ENCODE measurements around the gene CERS6. TPM values are rescaled to one million over a fixed set of nuclear protein-coding genes. Genes with fewer than 3 reads are reported as not detected.

Gene CERS6
- polyA plus RNA-seq, 1 donor (not counting 4 experiments of a cell fraction or from before 2014, with no cell fraction given): 19.5 TPM

DNA sequence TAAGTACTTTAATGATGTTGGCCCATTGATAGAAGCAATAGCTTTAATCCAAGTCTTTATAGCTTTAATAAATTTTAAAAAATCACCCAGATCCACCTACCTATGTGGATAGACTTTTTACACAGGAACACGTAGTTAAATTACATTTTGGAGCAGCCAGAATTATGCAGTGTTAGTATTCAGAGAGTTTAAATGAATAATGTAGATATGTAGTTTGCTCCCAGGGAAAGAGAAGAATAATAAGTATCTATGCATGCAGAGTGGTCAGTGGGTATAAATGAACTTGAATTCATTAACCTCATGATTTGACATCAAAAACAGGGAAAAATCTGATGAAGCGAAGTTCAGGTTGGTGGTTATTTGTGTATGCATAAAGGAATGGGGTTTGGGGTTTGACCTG, 146.3 kb downstream of the CERS6 start:
- Histone ChIP-seq H3K79me2 (ENCODE audit: control insufficient read depth, insufficient read depth, low read length) (peaks cover 46% of the 10 kb centered on the region), H4K20me1 (ENCODE audit: control insufficient read depth, extremely low read depth, insufficient read depth, low read length) (no peaks in the 10 kb centered on the region), H3K27ac (ENCODE audit: control insufficient read depth, insufficient read depth, low read length) (no peak overlapping the region), H3K4me2 (ENCODE audit: control insufficient read depth, extremely low read depth, insufficient read depth, low read depth, low read length) (no peak overlapping the region), H3K9ac (ENCODE audit: control insufficient read depth, extremely low read depth, insufficient read depth, low read length) (no peak overlapping the region), H3K4me1 (ENCODE audit: control insufficient read depth, extremely low read depth, insufficient read depth, low read length) (peaks cover 8% of the 10 kb centered on the region), H3K9me1 (ENCODE audit: control insufficient read depth, extremely low read depth, insufficient read depth, low read length) (no peaks in the 10 kb centered on the region), H3K36me3 (ENCODE audit: control insufficient read depth in 2 of 2, extremely low read depth in 1 of 2, insufficient read depth in 2 of 2, low read length in 2 of 2) (no peaks in the 10 kb centered on the region), H3K4me3 (ENCODE audit: control insufficient read depth in 2 of 3, extremely low read depth in 1 of 3, insufficient read depth in 2 of 3, low read depth in 1 of 3, low read length in 3 of 3) (no peak overlapping the region), H3K9me3 (ENCODE audit: control insufficient read depth, low read depth, low read length) (peaks cover 10% of the 10 kb centered on the region), H2AFZ (ENCODE audit: control insufficient read depth, low read length) (no peak overlapping the region), H3K27me3 (ENCODE audit: control insufficient read depth, extremely low read depth, insufficient read depth, low read length) (no peaks in the 10 kb centered on the region)
- DNase-seq (ENCODE audit: low read depth, low spot score) (no peak), FAIRE-seq (no peak)
- dilution Hi-C loops (cut with MboI; ENCODE audit: extremely low pct_ligation_motif_present, low sequenced_read_pairs): no loop called here
- TF ChIP-seq CTCF (optimal IDR thresholded peaks at IDR 0.05 in 1 of 3, IDR thresholded peaks at IDR 0.05 in 1 of 3, conservative IDR thresholded peaks at IDR 0.05 in 1 of 3; ENCODE audit: extremely low read depth in 1 of 3, insufficient read depth in 2 of 3, low read length in 3 of 3): no peak
- no peak for TF ChIP-seq EZH2 (IDR thresholded peaks at IDR 0.05; ENCODE audit: low read length)

- no peaks in the 10 kb centered on the region for H3K27me3 ChIP-seq (ENCODE audit: control insufficient read depth, extremely low read depth, insufficient read depth, low read length)
- H3K27ac ChIP-seq (ENCODE audit: control insufficient read depth, insufficient read depth, low read length): no peak overlapping the region
- dilution Hi-C loops (cut with MboI; ENCODE audit: extremely low pct_ligation_motif_present, low sequenced_read_pairs): no loop called here
- no peak for TF ChIP-seq EZH2 (IDR thresholded peaks at IDR 0.05; ENCODE audit: low read length)
- no peak for TF ChIP-seq CTCF (optimal IDR thresholded peaks at IDR 0.05 in 1 of 3, IDR thresholded peaks at IDR 0.05 in 1 of 3, conservative IDR thresholded peaks at IDR 0.05 in 1 of 3; ENCODE audit: extremely low read depth in 1 of 3, insufficient read depth in 2 of 3, low read length in 3 of 3)
- H3K4me1 ChIP-seq (ENCODE audit: control insufficient read depth, extremely low read depth, insufficient read depth, low read length): peaks cover 13% of the 10 kb centered on the region
- FAIRE-seq: no peak
- no peaks in the 10 kb centered on the region for H3K9me1 ChIP-seq (ENCODE audit: control insufficient read depth, extremely low read depth, insufficient read depth, low read length)
- H2AFZ ChIP-seq (ENCODE audit: control insufficient read depth, low read length): no peak overlapping the region
- no peak for DNase-seq (ENCODE audit: low read depth, low spot score)
- no peaks in the 10 kb centered on the region for H4K20me1 ChIP-seq (ENCODE audit: control insufficient read depth, extremely low read depth, insufficient read depth, low read length)
- no peak overlapping the region for H3K9ac ChIP-seq (ENCODE audit: control insufficient read depth, extremely low read depth, insufficient read depth, low read length)
- no peaks in the 10 kb centered on the region for H3K36me3 ChIP-seq (ENCODE audit: control insufficient read depth in 2 of 2, extremely low read depth in 1 of 2, insufficient read depth in 2 of 2, low read length in 2 of 2)
- no peak overlapping the region for H3K4me3 ChIP-seq (ENCODE audit: control insufficient read depth in 2 of 3, extremely low read depth in 1 of 3, insufficient read depth in 2 of 3, low read depth in 1 of 3, low read length in 3 of 3)
- H3K9me3 ChIP-seq (ENCODE audit: control insufficient read depth, low read depth, low read length): peaks cover 10% of the 10 kb centered on the region
- peaks cover 42% of the 10 kb centered on the region for H3K79me2 ChIP-seq (ENCODE audit: control insufficient read depth, insufficient read depth, low read length)
- H3K4me2 ChIP-seq (ENCODE audit: control insufficient read depth, extremely low read depth, insufficient read depth, low read depth, low read length): no peak overlapping the region
These were observed 146.9 kb downstream of the CERS6 start for GRCh38 chr2:168602846-168603401.
